DOHH2 (cell line): ENCODE data around the gene FRY.

ENCODE experiments used
- H3F3A ChIP-seq: fragments of 200-600 bp; sonication (generic), shearing (Covaris generic); 2 replicates; pipeline ENCODE4 v1.6.0; 2016; ENCODE audit warnings: antibody characterized with exemption, mild to moderate bottlenecking; ENCODE audit not compliant: control insufficient read depth, insufficient read depth
- H3K27ac ChIP-seq: fragments of 200-600 bp; sonication (generic); 2 replicates; pipeline ENCODE4 v1.5.1; 2014; ENCODE audit warnings: low read depth, mild to moderate bottlenecking, low read length, moderate library complexity
- H3K27me3 ChIP-seq: fragments of 200-600 bp; sonication (generic); 2 replicates; pipeline ENCODE4 v1.6.1; 2014; ENCODE audit warnings: mild to moderate bottlenecking, low read length, mixed read lengths; ENCODE audit not compliant: control insufficient read depth
- H3K36me3 ChIP-seq: fragments of 200-600 bp; sonication (generic); 2 replicates; pipeline ENCODE4 v1.6.1; 2014; ENCODE audit warnings: mild to moderate bottlenecking, low read length, moderate library complexity, mixed read lengths; ENCODE audit not compliant: control insufficient read depth
- H3K4me1 ChIP-seq: fragments of 200-600 bp; sonication (generic); 2 replicates; pipeline ENCODE4 v1.6.1; 2014; ENCODE audit warnings: mild to moderate bottlenecking, low read length, mixed read lengths; ENCODE audit not compliant: control insufficient read depth
- H3K4me2 ChIP-seq: fragments of 200-600 bp; sonication (generic); 2 replicates; pipeline ENCODE4 v1.6.0; 2014; ENCODE audit warnings: mild to moderate bottlenecking, low read length, moderate library complexity
- H3K4me3 ChIP-seq: fragments of 200-600 bp; sonication (generic); 2 replicates; pipeline ENCODE4 v1.5.1; 2014; ENCODE audit warnings: mild to moderate bottlenecking, low read length, mixed read lengths
- H3K79me2 ChIP-seq: fragments of 200-600 bp; sonication (generic); 2 replicates; pipeline ENCODE4 v1.6.1; 2014; ENCODE audit warnings: mild to moderate bottlenecking, low read length, mixed read lengths; ENCODE audit not compliant: control insufficient read depth
- H3K9me2 ChIP-seq: fragments of 200-600 bp; sonication (generic); replicated peaks from 2 replicates; pipeline ENCODE4 v1.6.1; 2014; ENCODE audit warnings: mild to moderate bottlenecking, low read length, mixed read lengths; ENCODE audit not compliant: control insufficient read depth
- H3K9me3 ChIP-seq: fragments of 200-600 bp; sonication (generic); 2 replicates; pipeline ENCODE4 v1.6.1; 2014; ENCODE audit warnings: antibody characterized with exemption, low read length, mixed read lengths; ENCODE audit not compliant: control insufficient read depth, insufficient read depth
- H4K20me1 ChIP-seq: fragments of 200-600 bp; sonication (generic); 2 replicates; pipeline ENCODE4 v1.6.0; 2014; ENCODE audit warnings: low read depth, mild to moderate bottlenecking, antibody characterized with exemption, low read length, moderate library complexity; ENCODE audit not compliant: control insufficient read depth, insufficient read depth
- CTCF ChIP-seq: fragments of 200-600 bp; sonication (generic); IDR thresholded peaks from one replicate; pipeline ENCODE4 v1.5.1; 2014; ENCODE audit warnings: antibody characterized with exemption, mild to moderate bottlenecking, low read depth, low read length; ENCODE audit not compliant: poor library complexity, severe bottlenecking
- EZH2phosphoT487 ChIP-seq: fragments of 200-600 bp; sonication (generic); IDR thresholded peaks from 2 replicates; pipeline ENCODE4 v1.6.1; 2017; ENCODE audit warnings: borderline replicate concordance, mild to moderate bottlenecking, antibody characterized with exemption, low read length, moderate library complexity, mixed read lengths

Gene FRY

GRCh38 chr13:32139251-32139650 lies 107.7 kb downstream of the FRY start:
- no peaks in the 10 kb centered on the region for H4K20me1 ChIP-seq
- H3K36me3 ChIP-seq = peaks cover 22% of the 10 kb centered on the region
- H3K4me1 ChIP-seq = 0 out of 2 replicates have a peak, but pooled peaks cover 6% of the 10 kb centered on the region
- no peak overlapping the region for H3K4me2 ChIP-seq
- H3F3A ChIP-seq = no peaks in the 10 kb centered on the region; the same call in 1 of the 2 replicates
- no peak overlapping the region for H3K27ac ChIP-seq
- H3K9me3 ChIP-seq = no peaks in the 10 kb centered on the region
- no peaks in the 10 kb centered on the region for H3K79me2 ChIP-seq
- H3K9me2 ChIP-seq = no peaks in the 10 kb centered on the region
- no peak for TF ChIP-seq EZH2phosphoT487
- no peak for TF ChIP-seq CTCF
- no peaks in the 10 kb centered on the region for H3K27me3 ChIP-seq
- H3K4me3 ChIP-seq = no peak overlapping the region

DNA sequence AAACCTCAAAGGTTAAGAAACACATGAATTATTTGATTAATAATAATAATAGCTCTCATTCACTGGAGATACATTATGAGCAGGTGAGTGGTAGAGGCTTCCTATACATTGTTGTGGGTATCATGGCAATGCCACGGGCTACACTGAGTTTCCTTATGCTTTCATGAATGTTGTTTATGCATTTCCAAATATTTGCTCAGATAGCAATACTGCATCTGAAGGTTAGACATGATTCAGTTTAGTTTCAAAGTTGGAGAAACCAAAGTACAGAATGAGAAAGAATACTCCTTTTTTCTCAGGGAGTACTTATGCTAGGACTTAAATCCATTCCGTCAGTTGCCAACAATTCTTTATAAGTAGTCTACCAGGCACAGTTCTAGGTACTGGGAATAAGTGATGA lies 108.5 kb downstream of the FRY start:
- Histone ChIP-seq H3K4me3 (no peak overlapping the region), H3K4me1 (0 out of 2 replicates have a peak, but pooled peaks cover 6% of the 10 kb centered on the region), H3K36me3 (peaks cover 19% of the 10 kb centered on the region)

GRCh38 chr13:32141462-32141861 lies 109.9 kb downstream of the FRY start:
- Histone ChIP-seq H3K4me2 (no peak overlapping the region), H3K9me2 (no peaks in the 10 kb centered on the region), H4K20me1 (no peaks in the 10 kb centered on the region), H3K4me1 (0 out of 2 replicates have a peak, but pooled peaks cover 6% of the 10 kb centered on the region), H3K36me3 (peaks cover 10% of the 10 kb centered on the region), H3K27ac (no peak overlapping the region), H3K79me2 (no peaks in the 10 kb centered on the region), H3K27me3 (no peaks in the 10 kb centered on the region), H3F3A (no peaks in the 10 kb centered on the region; the same call in 1 of the 2 replicates), H3K4me3 (no peak overlapping the region), H3K9me3 (no peaks in the 10 kb centered on the region)
- no peak for TF ChIP-seq EZH2phosphoT487
- no peak for TF ChIP-seq CTCF

More for the DNA sequence above, 108.5 kb downstream of the FRY start:
- no peaks in the 10 kb centered on the region; the same call in 1 of the 2 replicates for H3F3A ChIP-seq
- TF ChIP-seq EZH2phosphoT487 (no peak), CTCF (no peak)
- H4K20me1 ChIP-seq = no peaks in the 10 kb centered on the region
- no peaks in the 10 kb centered on the region for H3K79me2 ChIP-seq
- no peak overlapping the region for H3K27ac ChIP-seq
- no peaks in the 10 kb centered on the region for H3K9me3 ChIP-seq
- no peaks in the 10 kb centered on the region for H3K27me3 ChIP-seq
- no peak overlapping the region for H3K4me2 ChIP-seq
- no peaks in the 10 kb centered on the region for H3K9me2 ChIP-seq
